T-helper 17 cell (primary cell): ENCODE measurements around the gene OBSCN. TPM values are rescaled to one million over a fixed set of nuclear protein-coding genes. Genes with fewer than 3 reads are reported as not detected.

ENCODE experiments used
- ATAC-seq: fragments of 150-1000 bp; cut with Tn5 transposase; 2 replicates; pipeline ENCODE4 v1.10.0; 2021; ENCODE audit warnings: mild to moderate bottlenecking, moderate library complexity
- DNase-seq, 3 donors: peaks; one replicate each; pipeline versions ENCODE4 v3.0.0 to v3.0.0-alpha.2; 2020 to 2021
- H3K9me3 ChIP-seq: one replicate; pipeline ENCODE4 v1.7.0; 2013; ENCODE audit warnings: low read length, mild to moderate bottlenecking; ENCODE audit not compliant: control insufficient read depth, poor library complexity, severe bottlenecking
- H3K27ac Mint-ChIP-seq: one replicate; pipeline ENCODE4 v1.8.0; 2022; ENCODE audit warnings: mild to moderate bottlenecking, moderate library complexity, mixed read lengths
- H3K27me3 Mint-ChIP-seq: one replicate; pipeline ENCODE4 v1.8.0; 2022; ENCODE audit warnings: mixed read lengths
- H3K36me3 Mint-ChIP-seq: one replicate; pipeline ENCODE4 v1.8.0; 2022; ENCODE audit warnings: low read depth, mixed read lengths
- H3K4me1 Mint-ChIP-seq: one replicate; pipeline ENCODE4 v1.8.0; 2022; ENCODE audit warnings: mild to moderate bottlenecking, mixed read lengths
- H3K4me3 Mint-ChIP-seq: one replicate; pipeline ENCODE4 v1.8.0; 2022; ENCODE audit warnings: mild to moderate bottlenecking, moderate library complexity, mixed read lengths
- total RNA-seq, 4 donors: library from RNA in 2 of 4; stranded (reverse) in 2 of 4; gene quantifications; one replicate each; pipeline ENCODE4 v1.2.3 and lab custom pipeline; 2022 to 2026

The OBSCN gene
- total RNA-seq, 2 donors from 2014 or later, result 23.1 to 34.2 TPM

GRCh38 chr1:228289996-228290881 is 82.4 kb downstream of the OBSCN start:
- H3K9me3 ChIP-seq, result no peaks in the 10 kb centered on the region
- peaks cover 8% of the 10 kb centered on the region for H3K4me1 Mint-ChIP-seq
- H3K36me3 Mint-ChIP-seq, result peaks cover 6% of the 10 kb centered on the region
- no peaks in the 10 kb centered on the region for H3K27me3 Mint-ChIP-seq
- DNase-seq, result peak in 1 of 3 donors; percentile 3
- no peak for ATAC-seq
- no peak overlapping the region for H3K4me3 Mint-ChIP-seq
- no peak overlapping the region for H3K27ac Mint-ChIP-seq

GRCh38 chr1:228291906-228292608 is 84.2 kb downstream of the OBSCN start:
- no peaks in the 10 kb centered on the region for H3K9me3 ChIP-seq
- DNase-seq (peak in 1 of 3 donors; percentile 2), ATAC-seq (no peak)
- no peak overlapping the region for H3K27ac Mint-ChIP-seq
- no peak overlapping the region for H3K4me3 Mint-ChIP-seq
- no peaks in the 10 kb centered on the region for H3K27me3 Mint-ChIP-seq
- H3K36me3 Mint-ChIP-seq, result peaks cover 6% of the 10 kb centered on the region
- H3K4me1 Mint-ChIP-seq, result peaks cover 7% of the 10 kb centered on the region

- H3K36me3 Mint-ChIP-seq, result peaks cover 6% of the 10 kb centered on the region
These were observed 84.7 kb downstream of the OBSCN start for GRCh38 chr1:228292609-228292911.

GRCh38 chr1:228293393-228293792 is 85.5 kb downstream of the OBSCN start:
- H3K4me1 Mint-ChIP-seq, result peaks cover 6% of the 10 kb centered on the region
- no peaks in the 10 kb centered on the region for H3K9me3 ChIP-seq
- DNase-seq, result no peak
- H3K4me3 Mint-ChIP-seq, result no peak overlapping the region
- no peaks in the 10 kb centered on the region for H3K27me3 Mint-ChIP-seq
- ATAC-seq, result no peak
- peaks cover 6% of the 10 kb centered on the region for H3K36me3 Mint-ChIP-seq
- no peak overlapping the region for H3K27ac Mint-ChIP-seq

More at GRCh38 chr1:228292609-228292911, 84.7 kb downstream of the OBSCN start:
- H3K9me3 ChIP-seq, result no peaks in the 10 kb centered on the region
- Mint-ChIP-seq H3K27ac (no peak overlapping the region), H3K4me3 (no peak overlapping the region), H3K27me3 (no peaks in the 10 kb centered on the region), H3K4me1 (peaks cover 7% of the 10 kb centered on the region)
- ATAC-seq, result no peak
- no peak for DNase-seq

- Mint-ChIP-seq H3K36me3 (peaks cover 10% of the 10 kb centered on the region), H3K27ac (no peak overlapping the region), H3K4me1 (peaks cover 5% of the 10 kb centered on the region), H3K27me3 (no peaks in the 10 kb centered on the region), H3K4me3 (no peak overlapping the region)
- H3K9me3 ChIP-seq, result no peaks in the 10 kb centered on the region
- DNase-seq (peak in 1 of 3 donors; percentile 6), ATAC-seq (no peak)
These were observed 86.1 kb downstream of the OBSCN start for GRCh38 chr1:228293816-228294500.

- H3K9me3 ChIP-seq, result no peaks in the 10 kb centered on the region
- H3K4me3 Mint-ChIP-seq, result no peak overlapping the region
- DNase-seq, result no peak
- no peak for ATAC-seq
- no peaks in the 10 kb centered on the region for H3K27me3 Mint-ChIP-seq
- peaks cover 3% of the 10 kb centered on the region for H3K4me1 Mint-ChIP-seq
- no peak overlapping the region for H3K27ac Mint-ChIP-seq
- H3K36me3 Mint-ChIP-seq, result peaks cover 10% of the 10 kb centered on the region
These were observed 86.9 kb downstream of the OBSCN start for GRCh38 chr1:228294717-228295116.

GRCh38 chr1:228295201-228295600 is 87.4 kb downstream of the OBSCN start:
- DNase-seq (no peak), ATAC-seq (no peak)
- H3K9me3 ChIP-seq, result no peaks in the 10 kb centered on the region
- H3K36me3 Mint-ChIP-seq, result peaks cover 10% of the 10 kb centered on the region
- H3K27me3 Mint-ChIP-seq, result no peaks in the 10 kb centered on the region
- no peak overlapping the region for H3K27ac Mint-ChIP-seq
- H3K4me1 Mint-ChIP-seq, result peaks cover 3% of the 10 kb centered on the region
- no peak overlapping the region for H3K4me3 Mint-ChIP-seq

GRCh38 chr1:228295981-228296380 is 88.1 kb downstream of the OBSCN start:
- Mint-ChIP-seq H3K4me1 (peaks cover 3% of the 10 kb centered on the region), H3K27me3 (no peaks in the 10 kb centered on the region), H3K4me3 (no peak overlapping the region), H3K27ac (no peak overlapping the region), H3K36me3 (peaks cover 10% of the 10 kb centered on the region)
- no peak for ATAC-seq
- DNase-seq, result no peak
- H3K9me3 ChIP-seq, result no peaks in the 10 kb centered on the region

- no peak overlapping the region for H3K27ac Mint-ChIP-seq
- peaks cover 3% of the 10 kb centered on the region for H3K4me1 Mint-ChIP-seq
- H3K4me3 Mint-ChIP-seq, result no peak overlapping the region
- no peaks in the 10 kb centered on the region for H3K27me3 Mint-ChIP-seq
- ATAC-seq (no peak), DNase-seq (no peak)
- H3K36me3 Mint-ChIP-seq, result peaks cover 10% of the 10 kb centered on the region
- H3K9me3 ChIP-seq, result no peaks in the 10 kb centered on the region
These were observed 89.4 kb downstream of the OBSCN start for GRCh38 chr1:228297242-228297641.

GRCh38 chr1:228297822-228298221 is 90.0 kb downstream of the OBSCN start:
- H3K27ac Mint-ChIP-seq, result no peak overlapping the region
- ATAC-seq, result no peak
- no peaks in the 10 kb centered on the region for H3K9me3 ChIP-seq
- DNase-seq, result no peak
- H3K4me3 Mint-ChIP-seq, result no peak overlapping the region
- H3K36me3 Mint-ChIP-seq, result peaks cover 10% of the 10 kb centered on the region
- H3K4me1 Mint-ChIP-seq, result peaks cover 3% of the 10 kb centered on the region
- H3K27me3 Mint-ChIP-seq, result no peaks in the 10 kb centered on the region

- no peaks in the 10 kb centered on the region for H3K9me3 ChIP-seq
- Mint-ChIP-seq H3K4me1 (peaks cover 3% of the 10 kb centered on the region), H3K27me3 (no peaks in the 10 kb centered on the region), H3K4me3 (no peak overlapping the region), H3K36me3 (peaks cover 8% of the 10 kb centered on the region), H3K27ac (no peak overlapping the region)
- no peak for ATAC-seq
- no peak for DNase-seq
These were observed 90.6 kb downstream of the OBSCN start for GRCh38 chr1:228298471-228298870.

GRCh38 chr1:228299211-228299610 is 91.4 kb downstream of the OBSCN start:
- peaks cover 3% of the 10 kb centered on the region for H3K36me3 Mint-ChIP-seq
- DNase-seq (no peak), ATAC-seq (no peak)
- H3K27ac Mint-ChIP-seq, result no peak overlapping the region
- no peaks in the 10 kb centered on the region for H3K4me1 Mint-ChIP-seq
- no peaks in the 10 kb centered on the region for H3K9me3 ChIP-seq
- H3K4me3 Mint-ChIP-seq, result no peak overlapping the region
- no peaks in the 10 kb centered on the region for H3K27me3 Mint-ChIP-seq

GRCh38 chr1:228299901-228300300 is 92.1 kb downstream of the OBSCN start:
- peaks cover 3% of the 10 kb centered on the region for H3K36me3 Mint-ChIP-seq

More at GRCh38 chr1:228299901-228300300, 92.1 kb downstream of the OBSCN start:
- no peak for ATAC-seq
- no peaks in the 10 kb centered on the region for H3K9me3 ChIP-seq
- H3K27ac Mint-ChIP-seq, result no peak overlapping the region
- H3K4me1 Mint-ChIP-seq, result no peaks in the 10 kb centered on the region
- no peak for DNase-seq
- no peaks in the 10 kb centered on the region for H3K27me3 Mint-ChIP-seq
- H3K4me3 Mint-ChIP-seq, result no peak overlapping the region
